ENCODE measurements around the gene HNRNPUL1.

HNRNPUL1 gene

DNA sequence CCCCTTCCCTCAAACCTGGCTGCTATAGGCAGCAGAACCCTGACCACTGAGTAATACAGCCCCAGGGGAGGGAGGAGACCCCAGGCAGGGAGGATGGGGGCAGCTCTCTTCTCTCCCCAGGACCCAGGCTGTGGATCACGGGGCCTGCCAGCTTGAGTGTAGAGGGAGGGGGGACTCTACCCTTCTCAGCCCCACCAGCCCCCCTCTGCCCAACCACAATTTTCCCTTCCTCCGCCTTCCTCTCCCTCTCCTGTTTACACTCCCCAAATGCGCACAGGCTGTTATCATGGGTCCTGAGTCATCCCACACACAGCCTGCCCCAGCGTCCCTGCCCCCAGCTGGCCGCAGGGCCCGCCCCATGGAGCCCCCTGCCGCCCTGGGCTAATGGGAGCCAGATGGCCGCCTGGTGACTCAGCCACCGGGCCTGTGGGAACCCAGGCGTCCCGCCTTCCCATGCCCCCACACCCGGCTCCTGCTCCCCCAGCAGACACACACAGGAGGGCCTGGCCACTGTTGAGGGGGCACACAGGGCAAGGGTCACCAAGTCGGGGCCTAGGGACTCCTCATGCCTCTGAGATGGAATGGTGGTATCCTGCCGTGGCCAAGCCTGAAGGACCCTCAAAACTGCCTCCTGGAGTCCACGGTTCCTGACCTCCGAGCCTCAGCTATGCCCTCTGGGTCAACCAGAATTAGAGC lies 59.4 kb downstream of the HNRNPUL1 start:
- H3K4me1 ChIP-seq, result peaks cover 75% of the 10 kb centered on the region
- H3K4me3 ChIP-seq, result no peak overlapping the region
- H3K27me3 ChIP-seq, result no peaks in the 10 kb centered on the region
- peak overlapping the region; percentile 98 for H3K4me2 ChIP-seq
- TF ChIP-seq Cebpa-rat (IDR thresholded peaks at IDR 0.05), result no peak
- peaks cover 51% of the 10 kb centered on the region for H3K36me3 ChIP-seq
- no peaks in the 10 kb centered on the region for H3K9me3 ChIP-seq
- peak overlapping the region; percentile 70 for H3K27ac ChIP-seq
- peak overlapping the region; percentile 59 for H3K9ac ChIP-seq
- peaks cover 97% of the 10 kb centered on the region for H4K20me1 ChIP-seq

DNA sequence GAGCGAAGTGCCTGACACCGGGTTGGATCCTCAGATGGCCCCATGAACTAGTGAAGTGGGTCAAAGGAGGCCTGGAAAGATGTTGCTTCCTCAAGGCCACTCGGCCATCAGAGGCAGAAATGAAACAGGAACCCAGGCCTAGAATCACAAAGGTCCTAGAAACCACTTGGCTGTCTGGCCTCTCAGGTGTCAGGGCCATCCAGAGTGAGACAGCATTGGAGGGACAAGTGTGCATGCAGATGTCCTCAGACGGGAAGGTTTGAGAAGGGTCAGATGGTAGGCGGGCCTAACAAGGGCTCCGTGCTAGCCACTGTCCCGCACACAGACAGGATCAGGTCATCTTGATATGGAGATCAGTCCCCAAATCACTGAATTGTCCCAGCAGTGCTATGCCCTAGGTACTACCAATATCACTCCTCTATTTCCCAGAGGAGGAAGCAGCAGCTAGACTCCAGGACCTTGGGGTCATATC lies 60.1 kb downstream of the HNRNPUL1 start:
- no peak for TF ChIP-seq Cebpa-rat (IDR thresholded peaks at IDR 0.05)
- Histone ChIP-seq H3K9me3 (no peaks in the 10 kb centered on the region), H4K20me1 (peaks cover 97% of the 10 kb centered on the region), H3K9ac (peak overlapping the region; percentile 59; the same call in 1 of the 2 replicates), H3K4me3 (no peak overlapping the region), H3K27me3 (no peaks in the 10 kb centered on the region), H3K36me3 (peaks cover 44% of the 10 kb centered on the region), H3K4me2 (peak overlapping the region; percentile 98), H3K4me1 (peaks cover 82% of the 10 kb centered on the region), H3K27ac (peak overlapping the region; percentile 70)

DNA sequence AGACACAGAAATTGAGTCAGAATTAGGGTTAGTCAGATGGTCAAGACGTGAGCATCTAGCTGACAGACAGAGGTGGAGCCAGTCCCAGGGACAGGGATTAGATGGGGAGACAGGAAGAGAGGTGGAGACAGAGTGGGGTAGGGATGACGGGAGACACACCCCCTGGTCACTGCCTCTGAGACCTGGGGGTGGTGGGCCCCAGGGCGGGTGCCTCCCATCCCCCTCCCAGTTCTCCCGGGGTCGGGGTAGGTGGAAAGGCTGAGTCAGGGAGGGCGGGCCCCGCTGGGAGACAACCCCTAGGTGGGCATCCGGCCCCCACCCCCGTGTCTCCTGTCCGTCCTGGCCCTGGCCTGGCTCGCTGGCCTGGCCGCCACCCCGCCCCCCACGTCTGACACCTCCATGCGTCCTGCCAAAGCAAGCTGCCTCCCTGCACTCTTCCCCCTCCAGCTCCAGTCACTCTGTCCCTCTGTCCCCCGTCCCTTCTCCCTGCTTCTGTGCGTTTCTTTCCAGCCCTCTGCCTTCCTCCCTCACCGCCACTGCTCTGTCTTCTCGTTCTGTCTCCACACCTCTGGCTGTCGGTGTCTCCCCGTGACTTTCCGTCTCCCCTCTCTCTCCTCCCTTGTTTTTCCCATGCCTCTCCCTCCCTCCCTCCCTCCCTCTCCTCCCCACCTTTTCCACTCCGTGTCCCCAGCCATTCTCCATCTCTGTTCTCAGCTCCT lies 60.9 kb downstream of the HNRNPUL1 start:
- Histone ChIP-seq H4K20me1 (peaks cover 93% of the 10 kb centered on the region), H3K27me3 (no peaks in the 10 kb centered on the region), H3K36me3 (peaks cover 41% of the 10 kb centered on the region), H3K4me1 (peaks cover 88% of the 10 kb centered on the region), H3K9ac (no peak overlapping the region), H3K27ac (no peak overlapping the region), H3K4me3 (no peak overlapping the region), H3K9me3 (no peaks in the 10 kb centered on the region), H3K4me2 (peak overlapping the region; percentile 98)
- no peak for TF ChIP-seq Cebpa-rat (IDR thresholded peaks at IDR 0.05)

DNA sequence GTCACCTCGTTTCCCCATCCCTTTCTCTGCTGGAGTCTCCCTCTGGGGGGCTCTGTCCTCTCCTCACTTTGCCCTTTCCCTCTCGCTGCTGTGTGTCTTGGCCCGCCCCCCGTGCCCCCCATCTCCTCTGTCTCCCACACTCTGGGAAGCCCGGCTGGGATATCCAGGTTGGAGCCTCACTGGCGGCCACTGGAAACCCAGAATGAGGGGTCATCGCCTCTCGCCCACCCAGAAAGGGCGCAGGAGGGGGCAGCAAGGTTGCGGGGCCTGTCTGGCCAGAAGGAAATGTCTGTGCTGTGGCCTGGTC lies 61.4 kb downstream of the HNRNPUL1 start:
- TF ChIP-seq Cebpa-rat (IDR thresholded peaks at IDR 0.05), result no peak
- H3K4me3 ChIP-seq, result no peak overlapping the region
- no peaks in the 10 kb centered on the region for H3K9me3 ChIP-seq
- H3K4me2 ChIP-seq, result peak overlapping the region; percentile 98
- H3K27ac ChIP-seq, result peak overlapping the region; percentile 80
- peak overlapping the region; percentile 42 for H3K9ac ChIP-seq
- peaks cover 41% of the 10 kb centered on the region for H3K36me3 ChIP-seq
- H4K20me1 ChIP-seq, result peaks cover 88% of the 10 kb centered on the region
- H3K4me1 ChIP-seq, result peaks cover 88% of the 10 kb centered on the region
- H3K27me3 ChIP-seq, result no peaks in the 10 kb centered on the region

DNA sequence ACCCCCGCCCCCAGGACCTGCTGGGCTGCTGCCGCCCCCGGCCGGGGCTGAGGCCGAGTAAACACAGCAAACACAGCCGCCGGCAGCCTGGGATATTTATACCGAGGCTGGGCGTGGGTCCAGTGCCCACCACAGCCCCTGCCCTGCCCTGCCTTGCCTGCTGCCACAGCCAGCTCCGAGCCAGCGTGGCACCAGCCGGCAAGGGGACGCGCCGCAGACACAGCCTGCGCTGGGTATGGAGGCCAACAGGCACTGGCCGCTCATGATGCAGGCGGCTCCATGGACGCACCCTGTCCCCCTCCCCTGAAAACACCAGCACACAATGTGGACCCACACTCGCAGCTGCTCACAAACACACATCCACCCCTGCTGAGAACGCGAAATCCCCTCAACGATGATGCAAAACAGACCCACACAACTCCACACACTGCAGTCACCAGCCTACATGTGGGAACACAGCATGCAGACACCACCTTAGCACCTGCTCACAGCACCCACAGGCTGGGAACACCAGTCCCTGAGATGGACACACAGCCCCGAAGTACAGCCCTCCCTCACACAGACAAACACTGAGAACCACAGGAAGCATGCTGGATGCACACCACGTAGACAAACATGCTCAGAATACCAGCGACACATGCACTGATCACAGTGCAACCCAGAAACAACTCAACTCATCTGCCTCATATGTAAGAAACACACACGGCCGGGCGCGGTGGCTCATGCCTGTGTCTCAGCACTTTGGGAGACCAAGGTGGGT lies 62.0 kb downstream of the HNRNPUL1 start:
- no peaks in the 10 kb centered on the region for H3K9me3 ChIP-seq
- peaks cover 88% of the 10 kb centered on the region for H3K4me1 ChIP-seq
- H3K27me3 ChIP-seq, result no peaks in the 10 kb centered on the region
- peaks cover 84% of the 10 kb centered on the region for H4K20me1 ChIP-seq
- H3K36me3 ChIP-seq, result peaks cover 39% of the 10 kb centered on the region
- peak overlapping the region; percentile 55 for H3K4me3 ChIP-seq
- H3K4me2 ChIP-seq, result peak overlapping the region; percentile 98
- TF ChIP-seq Cebpa-rat (IDR thresholded peaks at IDR 0.05), result no peak
- peak overlapping the region; percentile 80 for H3K27ac ChIP-seq
- H3K9ac ChIP-seq, result peak overlapping the region; percentile 71

DNA sequence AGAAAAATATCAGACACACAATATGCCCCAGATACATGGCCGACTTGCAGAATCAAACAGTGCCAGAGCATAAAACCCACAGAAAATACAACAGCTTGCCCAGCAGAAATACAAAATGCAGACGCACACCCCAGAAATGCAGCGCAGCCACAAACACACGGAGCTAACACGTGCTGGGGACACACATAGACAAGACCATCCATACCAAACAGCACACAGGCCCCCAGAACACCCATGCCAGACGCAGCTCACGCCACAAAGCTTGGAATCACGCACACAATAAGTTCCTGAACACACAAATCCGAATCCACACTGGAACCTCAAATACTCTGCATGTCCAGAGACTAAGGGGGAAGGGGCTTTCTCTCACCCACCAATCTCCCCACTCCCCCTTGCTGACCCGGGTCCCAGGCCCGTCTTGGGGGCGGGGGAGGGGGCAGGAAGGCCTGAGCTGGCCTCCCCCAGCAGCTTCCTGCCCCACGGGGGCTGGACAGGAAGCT lies 63.0 kb downstream of the HNRNPUL1 start:
- Histone ChIP-seq H3K4me1 (peaks cover 78% of the 10 kb centered on the region), H4K20me1 (peaks cover 77% of the 10 kb centered on the region), H3K27ac (peak overlapping the region; percentile 80), H3K4me2 (peak overlapping the region; percentile 98), H3K9ac (peak overlapping the region; percentile 71), H3K9me3 (no peaks in the 10 kb centered on the region), H3K27me3 (no peaks in the 10 kb centered on the region), H3K4me3 (peak overlapping the region; percentile 55), H3K36me3 (peaks cover 39% of the 10 kb centered on the region)
- TF ChIP-seq Cebpa-rat (IDR thresholded peaks at IDR 0.05), result no peak

DNA sequence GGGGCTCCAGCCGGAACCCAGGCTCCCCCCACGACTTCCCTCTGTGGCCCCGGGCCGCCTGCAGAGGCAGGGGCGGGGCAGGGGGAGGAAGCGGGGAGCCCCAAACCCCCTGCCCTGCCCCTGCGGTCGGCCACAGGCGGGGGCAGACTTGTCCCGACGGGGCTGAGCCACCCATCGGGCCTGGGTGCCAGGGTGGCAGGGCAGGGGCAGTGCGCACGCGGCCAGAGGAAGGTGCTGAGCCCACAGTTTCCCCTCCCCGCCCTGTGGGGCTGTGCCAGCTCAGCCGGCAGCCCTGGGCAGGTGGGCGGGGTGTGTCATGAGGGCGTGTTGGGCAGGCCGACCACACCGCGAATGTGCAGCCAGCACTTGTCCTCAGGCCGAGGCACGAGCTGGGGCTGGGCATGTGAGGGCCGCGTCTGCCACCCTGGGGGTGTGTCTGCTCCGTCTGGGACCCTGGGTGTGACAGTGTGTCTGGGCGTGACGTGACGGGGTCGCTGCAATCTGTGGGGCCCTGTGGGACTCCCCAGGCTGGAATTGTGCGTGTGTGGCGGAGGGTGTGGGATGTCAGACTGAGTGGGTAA lies 63.5 kb downstream of the HNRNPUL1 start:
- Histone ChIP-seq H3K9ac (peak overlapping the region; percentile 71; the same call in 1 of the 2 replicates), H3K27me3 (no peaks in the 10 kb centered on the region), H3K27ac (peak overlapping the region; percentile 80), H3K9me3 (no peaks in the 10 kb centered on the region), H3K36me3 (peaks cover 39% of the 10 kb centered on the region), H3K4me3 (peak overlapping the region; percentile 55), H3K4me1 (peaks cover 73% of the 10 kb centered on the region), H4K20me1 (peaks cover 77% of the 10 kb centered on the region), H3K4me2 (peak overlapping the region; percentile 98)
- TF ChIP-seq Cebpa-rat (IDR thresholded peaks at IDR 0.05), result no peak

DNA sequence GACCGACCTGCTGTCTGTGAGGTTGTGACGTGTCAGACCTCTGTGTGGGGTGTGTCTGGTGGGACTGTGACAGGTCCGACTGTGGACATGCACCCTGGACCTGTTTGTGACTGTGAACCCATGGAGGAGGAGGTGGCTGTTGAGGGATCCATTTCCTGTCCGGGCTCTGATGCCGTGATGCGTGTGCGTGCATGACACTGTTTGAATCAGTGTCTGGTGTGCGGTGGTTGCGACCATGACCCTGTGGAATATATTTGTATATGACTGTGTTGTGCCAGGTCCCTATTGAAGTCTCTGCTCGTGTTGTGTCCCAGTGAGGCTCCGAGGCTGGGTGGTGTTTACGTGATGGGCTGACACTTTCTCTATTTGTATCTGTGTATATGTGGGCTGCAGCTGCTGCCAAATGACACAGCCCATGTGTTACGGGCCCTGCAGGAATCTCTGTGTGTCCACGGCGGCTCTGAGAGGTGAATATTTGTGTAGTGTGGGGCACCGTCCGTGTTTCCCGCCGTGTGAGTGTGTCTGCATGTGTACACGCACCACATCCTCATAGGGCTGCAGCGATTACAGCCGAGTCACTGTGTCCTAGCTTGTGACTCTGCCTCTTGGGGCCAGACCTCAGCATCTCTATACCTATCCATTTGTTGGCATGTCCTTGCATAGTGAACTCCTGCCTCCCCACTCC lies 64.1 kb downstream of the HNRNPUL1 start:
- peaks cover 71% of the 10 kb centered on the region for H4K20me1 ChIP-seq
- no peaks in the 10 kb centered on the region for H3K27me3 ChIP-seq
- peak overlapping the region; percentile 80; the same call in 1 of the 2 replicates for H3K27ac ChIP-seq
- H3K4me3 ChIP-seq, result peak overlapping the region; percentile 55
- no peak for TF ChIP-seq Cebpa-rat (IDR thresholded peaks at IDR 0.05)
- peak overlapping the region; percentile 71 for H3K9ac ChIP-seq
- no peaks in the 10 kb centered on the region for H3K9me3 ChIP-seq
- H3K36me3 ChIP-seq, result peaks cover 41% of the 10 kb centered on the region
- peaks cover 66% of the 10 kb centered on the region for H3K4me1 ChIP-seq
- peak overlapping the region; percentile 98 for H3K4me2 ChIP-seq

DNA sequence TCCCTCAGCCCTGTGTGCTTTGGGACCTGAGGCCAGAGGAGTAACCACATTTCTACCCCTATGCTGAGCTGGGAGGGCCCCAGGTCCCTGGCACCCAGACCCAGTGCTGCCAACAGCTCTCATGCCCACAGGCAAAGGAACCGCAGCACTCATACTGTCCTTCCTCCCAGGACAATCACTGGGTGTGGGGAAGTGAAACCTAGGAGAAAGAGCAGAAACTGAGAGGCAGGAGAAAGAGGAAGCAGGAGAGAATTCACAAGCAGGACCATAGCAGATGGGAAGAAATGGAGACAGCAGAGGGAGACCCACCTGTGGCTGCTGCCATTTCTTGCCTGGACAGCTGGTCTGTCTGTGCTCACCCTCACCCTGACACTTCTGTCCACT lies 64.7 kb downstream of the HNRNPUL1 start:
- Histone ChIP-seq H4K20me1 (peaks cover 65% of the 10 kb centered on the region), H3K4me3 (no peak overlapping the region), H3K4me1 (peaks cover 61% of the 10 kb centered on the region), H3K4me2 (peak overlapping the region; percentile 98), H3K9ac (peak overlapping the region; percentile 45), H3K27ac (no peak overlapping the region), H3K27me3 (no peaks in the 10 kb centered on the region), H3K36me3 (peaks cover 46% of the 10 kb centered on the region), H3K9me3 (no peaks in the 10 kb centered on the region)
- no peak for TF ChIP-seq Cebpa-rat (IDR thresholded peaks at IDR 0.05)
